ENCODE data around the gene WWOX.

Gene WWOX

DNA sequence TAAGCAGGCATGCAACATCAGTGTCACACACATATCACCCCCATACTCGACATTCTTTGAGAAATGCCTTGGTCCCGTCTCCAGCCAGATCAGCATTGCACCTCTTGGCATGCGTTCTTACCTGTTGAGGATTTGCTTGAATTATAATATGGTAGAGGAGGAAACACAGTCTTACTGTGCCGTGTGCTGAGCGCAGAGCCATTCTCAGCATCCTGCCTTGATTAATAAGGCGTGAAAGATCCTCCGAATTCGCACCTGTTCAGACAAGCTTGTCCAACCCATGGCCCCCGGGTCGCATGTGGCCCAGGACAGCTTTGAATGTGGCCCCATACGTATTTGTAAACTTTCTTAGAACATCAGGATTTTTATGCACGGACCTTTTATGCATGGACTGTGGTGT is 408.1 kb downstream of the WWOX start:
- ATAC-seq, result no peak
- TF ChIP-seq ZNF565 (CRISPR knock-in tag; conservative IDR thresholded peaks at IDR 0.05; ENCODE audit: low read depth), result no peak

DNA sequence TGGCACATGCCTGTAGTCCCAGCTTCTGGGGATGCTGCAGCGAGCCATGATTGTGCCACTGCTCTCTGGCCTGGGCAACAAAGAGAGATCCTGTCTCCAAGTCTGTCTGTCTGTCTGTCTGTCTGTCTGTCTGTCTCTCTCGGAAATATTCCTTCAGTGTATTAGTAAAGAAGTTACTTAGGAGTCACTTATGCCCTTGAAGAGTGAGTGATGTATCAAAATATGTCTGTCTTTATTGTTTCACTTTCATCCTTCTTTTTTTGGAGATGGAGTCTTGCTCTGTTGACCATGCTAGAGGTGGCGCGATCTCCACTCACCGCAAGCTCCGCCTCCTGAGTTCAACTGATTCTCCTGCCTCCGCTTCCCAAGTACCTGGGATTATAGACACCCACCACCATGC is 410.5 kb downstream of the WWOX start:
- TF ChIP-seq ESRRG (CRISPR knock-in tag; IDR thresholded peaks at IDR 0.05) (no peak), ZFP30 (CRISPR knock-in tag; IDR thresholded peaks at IDR 0.05) (no peak), RARB (CRISPR knock-in tag; IDR thresholded peaks at IDR 0.05) (no peak), ZFP3 (CRISPR knock-in tag; IDR thresholded peaks at IDR 0.05) (no peak), PPARA (CRISPR knock-in tag; IDR thresholded peaks at IDR 0.05; ENCODE audit: borderline replicate concordance) (no peak), PATZ1 (CRISPR knock-in tag; IDR thresholded peaks at IDR 0.05; ENCODE audit: borderline replicate concordance) (no peak), TSHZ2 (CRISPR knock-in tag; IDR thresholded peaks at IDR 0.05) (no peak), ZNF565 (CRISPR knock-in tag; conservative IDR thresholded peaks at IDR 0.05; ENCODE audit: low read depth) (no peak), CSRNP3 (CRISPR knock-in tag; IDR thresholded peaks at IDR 0.05) (no peak), ZC3H10 (CRISPR knock-in tag; IDR thresholded peaks at IDR 0.05) (no peak), CSDC2 (CRISPR knock-in tag; IDR thresholded peaks at IDR 0.05) (no peak), OSR1 (CRISPR knock-in tag; IDR thresholded peaks at IDR 0.05) (no peak), ZNF8 (CRISPR knock-in tag; IDR thresholded peaks at IDR 0.05) (no peak)
- TF ChIP-seq, protein P1, sequence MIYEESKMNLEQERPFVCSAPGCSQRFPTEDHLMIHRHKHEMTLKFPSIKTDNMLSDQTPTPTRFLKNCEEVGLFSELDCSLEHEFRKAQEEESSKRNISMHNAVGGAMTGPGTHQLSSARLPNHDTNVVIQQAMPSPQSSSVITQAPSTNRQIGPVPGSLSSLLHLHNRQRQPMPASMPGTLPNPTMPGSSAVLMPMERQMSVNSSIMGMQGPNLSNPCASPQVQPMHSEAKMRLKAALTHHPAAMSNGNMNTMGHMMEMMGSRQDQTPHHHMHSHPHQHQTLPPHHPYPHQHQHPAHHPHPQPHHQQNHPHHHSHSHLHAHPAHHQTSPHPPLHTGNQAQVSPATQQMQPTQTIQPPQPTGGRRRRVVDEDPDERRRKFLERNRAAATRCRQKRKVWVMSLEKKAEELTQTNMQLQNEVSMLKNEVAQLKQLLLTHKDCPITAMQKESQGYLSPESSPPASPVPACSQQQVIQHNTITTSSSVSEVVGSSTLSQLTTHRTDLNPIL (CRISPR knock-in tag; IDR thresholded peaks at IDR 0.05; ENCODE audit: low read depth), result no peak
- ATAC-seq, result no peak

DNA sequence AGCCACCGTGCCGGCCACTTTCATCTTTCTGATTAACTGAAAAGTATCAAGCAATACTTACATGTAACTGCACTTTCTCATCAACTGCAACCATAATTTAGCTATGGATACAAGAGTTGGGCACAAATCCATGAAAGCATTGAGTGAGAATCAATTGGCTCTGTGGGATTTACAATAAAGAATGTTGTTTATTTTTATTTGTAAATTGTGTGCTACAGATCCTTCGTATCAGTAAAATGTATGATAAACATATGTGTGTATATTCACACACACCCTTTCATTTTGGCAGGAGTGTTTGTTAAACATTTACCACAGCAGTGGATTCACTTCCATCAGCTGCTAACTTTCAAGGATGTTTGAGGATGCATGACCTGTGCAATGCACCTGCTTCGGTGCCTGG is 411.0 kb downstream of the WWOX start:
- ATAC-seq, result no peak
- TF ChIP-seq, protein P1 (CRISPR knock-in tag; IDR thresholded peaks at IDR 0.05; ENCODE audit: low read depth), result no peak
- TF ChIP-seq TOX (CRISPR knock-in tag; IDR thresholded peaks at IDR 0.05; ENCODE audit: borderline replicate concordance) (no peak), ZFP3 (CRISPR knock-in tag; IDR thresholded peaks at IDR 0.05) (no peak), ZC3H10 (CRISPR knock-in tag; IDR thresholded peaks at IDR 0.05) (no peak), CSDC2 (CRISPR knock-in tag; IDR thresholded peaks at IDR 0.05) (no peak), ZFP30 (CRISPR knock-in tag; IDR thresholded peaks at IDR 0.05) (no peak), PATZ1 (CRISPR knock-in tag; IDR thresholded peaks at IDR 0.05; ENCODE audit: borderline replicate concordance) (no peak), GLIS3 (CRISPR knock-in tag; IDR thresholded peaks at IDR 0.05) (no peak), SNAI2 (CRISPR knock-in tag; IDR thresholded peaks at IDR 0.05) (no peak), ARNTL (CRISPR knock-in tag; IDR thresholded peaks at IDR 0.05; ENCODE audit: borderline replicate concordance, low read depth) (no peak), ZNF70 (CRISPR knock-in tag; IDR thresholded peaks at IDR 0.05) (no peak), ZNF565 (CRISPR knock-in tag; conservative IDR thresholded peaks at IDR 0.05; ENCODE audit: low read depth) (no peak), ZNF8 (CRISPR knock-in tag; IDR thresholded peaks at IDR 0.05) (no peak), PPARA (CRISPR knock-in tag; IDR thresholded peaks at IDR 0.05; ENCODE audit: borderline replicate concordance) (no peak), TCF4 (CRISPR knock-in tag; IDR thresholded peaks at IDR 0.05; ENCODE audit: borderline replicate concordance) (no peak), CSRNP3 (CRISPR knock-in tag; IDR thresholded peaks at IDR 0.05) (no peak), RARB (CRISPR knock-in tag; IDR thresholded peaks at IDR 0.05) (no peak)

Data from SK-N-SH treated with all-trans-retinoic acid at 6 μM for 48 hours (cell line).